Common myeloid progenitor, CD34-positive (primary cell): Measurements from ENCODE around the gene HTR3D.
"Not testable (repeated sequence)": the region's sequence is repeated elsewhere in the genome, so short reads cannot be mapped to it uniquely, and the experiment has no call there.

Experiments used
- CTCF ChIA-PET: fragments of 350-600 bp; sonication (Branson Sonifier 250); formaldehyde crosslinking; loops from one replicate; lab custom pipeline; 2021; ENCODE audit warnings: antibody characterized with exemption; lab: Charles Lee
- POLR2A ChIA-PET: fragments of 350-600 bp; sonication (Branson Sonifier 250); formaldehyde crosslinking; loops from one replicate; lab custom pipeline; 2021; ENCODE audit warnings: antibody characterized with exemption; lab: Charles Lee
- DNase-seq, 3 donors: peaks; one replicate each; pipeline versions ENCODE4 v3.0.0 to v3.0.0-alpha.2; 2013
- H3K27ac ChIP-seq, 2 experiments: 1 replicate in 1 of 2; 2 replicates in 1 of 2; pipeline ENCODE4 v1.7.0; 2013; ENCODE audit warnings: inconsistent platforms in 2 of 2, low read length in 2 of 2, mild to moderate bottlenecking in 2 of 2, low read depth in 1 of 2, moderate library complexity in 1 of 2; ENCODE audit not compliant: severe bottlenecking in 2 of 2, insufficient read depth in 1 of 2, poor library complexity in 1 of 2
- H3K27me3 ChIP-seq, 5 experiments: replicated peaks in 2 of 5; 1 replicate in 3 of 5; 2 replicates in 2 of 5; pipeline versions ENCODE4 v1.6.1 to v1.7.0; 2013; ENCODE audit warnings: low read length in 4 of 5, mild to moderate bottlenecking in 2 of 5, moderate library complexity in 2 of 5, inconsistent platforms in 1 of 5; ENCODE audit not compliant: insufficient read depth in 5 of 5, control insufficient read depth in 4 of 5
- H3K36me3 ChIP-seq, 4 experiments: 1 replicate in 2 of 4; 2 replicates in 2 of 4; pipeline versions ENCODE4 v1.6.1 to v1.7.0; 2013; ENCODE audit warnings: low read length in 3 of 4, control low read depth in 1 of 4, mild to moderate bottlenecking in 1 of 4; ENCODE audit not compliant: control insufficient read depth in 4 of 4, insufficient read depth in 4 of 4
- H3K4me1 ChIP-seq, 4 experiments: 1 replicate in 3 of 4; 2 replicates in 1 of 4; pipeline versions ENCODE4 v1.6.1 to v1.7.1; 2013; ENCODE audit warnings: low read length in 3 of 4, mild to moderate bottlenecking in 3 of 4, control low read depth in 1 of 4, inconsistent platforms in 1 of 4, moderate library complexity in 1 of 4; ENCODE audit not compliant: control insufficient read depth in 4 of 4, insufficient read depth in 4 of 4; ENCODE audit errors: control extremely low read depth in 1 of 4
- H3K4me3 ChIP-seq, 7 experiments: 1 replicate in 4 of 7; 2 replicates in 3 of 7; pipeline versions ENCODE4 v1.5.1 to v1.7.0; 2013; ENCODE audit warnings: mild to moderate bottlenecking in 7 of 7, low read length in 6 of 7, moderate library complexity in 6 of 7, inconsistent platforms in 2 of 7, low read depth in 2 of 7, control low read depth in 1 of 7; ENCODE audit not compliant: insufficient read depth in 4 of 7, control insufficient read depth in 1 of 7; ENCODE audit errors: extremely low read depth in 1 of 7
- H3K9me3 ChIP-seq, 5 experiments: 1 replicate in 4 of 5; 2 replicates in 1 of 5; pipeline versions ENCODE4 v1.6.1 to v1.7.1; 2013; ENCODE audit warnings: low read length in 4 of 5, mild to moderate bottlenecking in 2 of 5, inconsistent platforms in 1 of 5, low read depth in 1 of 5, moderate library complexity in 1 of 5; ENCODE audit not compliant: control insufficient read depth in 4 of 5, insufficient read depth in 2 of 5; ENCODE audit errors: control extremely low read depth in 1 of 5
- WGBS: methylation state at CpG from one replicate; pipeline ENCODE4 v1.1.5; 2013; ENCODE audit not compliant: insufficient coverage; 5-methylcytosine and 5-hydroxymethylcytosine counted together

The HTR3D gene

GRCh38 chr3:184005941-184006507 is 25.5 kb upstream of the HTR3D start:
- CTCF ChIA-PET: interaction anchor here (0.6 to 3.1 kb wide), 7 partner anchors 10 to 128 kb away, joined by 3 to 13 read pairs (median 4); partner anchors contain the start of gene ABCC5
- H3K4me3 ChIP-seq: peak overlapping the region in 4 of 7 experiments; percentile 22 to 67 (median 52)
- H3K36me3 ChIP-seq: peaks cover 2 to 7% (median 4%) of the 10 kb centered on the region in 4 experiments
- peak overlapping the region in 1 of 2 experiments; percentile 6 for H3K27ac ChIP-seq
- peaks cover 8 to 20% (median 15%) of the 10 kb centered on the region in 4 experiments for H3K4me1 ChIP-seq
- H3K9me3 ChIP-seq: no peaks in the 10 kb centered on the region
- no peaks in the 10 kb centered on the region for H3K27me3 ChIP-seq
- 0% methylated on average over 6 of the region's 11 CpGs for WGBS
- POLR2A ChIA-PET: interaction anchor here (0.5 kb wide), 1 partner anchor 13 kb away, joined by 3 read pairs; no protein-coding TSS in a partner anchor
- DNase-seq: peak; percentile 76 to 95 (median 90)

DNA sequence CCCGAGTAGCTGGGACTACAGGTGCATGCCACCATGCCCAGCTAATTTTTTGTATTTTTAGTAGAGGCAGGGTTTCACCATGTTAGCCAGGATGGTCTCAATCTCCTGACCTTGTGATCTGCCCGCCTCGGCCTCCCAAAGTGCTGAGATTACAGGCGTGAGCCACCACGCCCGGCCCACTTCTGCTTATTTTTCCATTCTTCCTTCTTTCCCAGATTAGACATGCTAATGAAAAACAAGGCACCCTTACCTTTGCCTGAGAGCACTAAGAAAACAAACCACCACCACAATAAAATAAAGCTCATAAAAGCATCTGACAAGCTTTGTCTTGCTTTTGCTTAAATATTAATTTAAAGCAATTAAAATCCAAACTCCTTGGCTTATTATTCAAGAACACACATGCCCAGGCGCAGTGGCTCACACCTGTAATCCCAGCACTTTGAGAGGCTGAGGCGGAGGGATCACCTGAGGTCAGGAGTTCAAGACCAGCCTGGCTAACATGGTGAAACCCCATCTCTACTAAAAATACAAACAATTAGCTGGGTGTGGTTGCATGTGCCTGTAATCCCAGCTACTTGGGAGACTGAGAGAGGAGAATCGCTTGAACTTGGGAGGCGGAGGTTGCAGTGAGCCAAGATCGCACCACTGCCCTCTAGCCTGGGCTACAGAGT is 24.3 kb upstream of the HTR3D start:
- CTCF ChIA-PET: interaction anchor here (0.6 to 3.1 kb wide), 12 partner anchors 8 to 243 kb away, joined by 3 to 13 read pairs (median 4); partner anchors contain the start of genes ABCC5 and EEF1AKMT4
- DNase-seq: not testable (repeated sequence)
- 83% methylated on average over 6 of the region's 11 CpGs for WGBS

DNA sequence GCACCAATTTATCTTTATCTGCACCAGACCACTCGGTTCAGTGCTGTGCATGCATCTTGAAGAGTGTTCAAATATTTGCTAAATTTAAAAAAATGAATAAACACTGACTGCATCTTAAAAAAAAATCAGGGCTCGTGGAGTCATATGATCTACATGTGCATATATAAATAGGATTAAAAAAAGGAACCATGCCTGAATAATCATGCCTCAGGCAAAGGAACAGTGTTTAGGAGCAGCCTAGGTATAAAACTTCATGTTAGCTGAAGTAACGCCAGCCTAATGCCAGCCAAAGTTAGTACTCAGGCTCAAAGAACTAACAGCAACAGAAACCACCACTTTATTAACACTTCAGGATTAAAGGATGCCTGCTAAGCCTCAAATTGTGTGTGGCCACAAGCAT is 23.4 kb upstream of the HTR3D start:
- H3K4me3 ChIP-seq: no peak overlapping the region
- POLR2A ChIA-PET: interaction anchor here (0.5 kb wide), 1 partner anchor 358 kb away, joined by 6 read pairs; no protein-coding TSS in a partner anchor
- no peak for DNase-seq
- no peak overlapping the region for H3K27ac ChIP-seq
- H3K4me1 ChIP-seq: peaks cover 8 to 20% (median 15%) of the 10 kb centered on the region in 4 experiments
- H3K9me3 ChIP-seq: no peaks in the 10 kb centered on the region
- no peaks in the 10 kb centered on the region for H3K27me3 ChIP-seq
- WGBS: 100% methylated on average over 1 of the region's 3 CpGs
- CTCF ChIA-PET: interaction anchor here (1.0 to 3.1 kb wide), 5 partner anchors 7 to 242 kb away, joined by 3 to 13 read pairs (median 5); partner anchors contain the start of genes ABCC5 and EEF1AKMT4
- peaks cover 5 to 16% (median 10%) of the 10 kb centered on the region in 4 experiments for H3K36me3 ChIP-seq

More for the DNA sequence above, 24.3 kb upstream of the HTR3D start:
- not testable (repeated sequence) for H3K27ac ChIP-seq, H3K27me3 ChIP-seq, H3K4me3 ChIP-seq, H3K9me3 ChIP-seq
- Histone ChIP-seq H3K4me1 (peaks cover 8 to 20% (median 15%) of the 10 kb centered on the region in 4 experiments), H3K36me3 (peaks cover 5 to 13% (median 9%) of the 10 kb centered on the region in 4 experiments)
- POLR2A ChIA-PET: interaction anchor here (0.6 kb wide), 1 partner anchor 318 kb away, joined by 3 read pairs; no protein-coding TSS in a partner anchor

DNA sequence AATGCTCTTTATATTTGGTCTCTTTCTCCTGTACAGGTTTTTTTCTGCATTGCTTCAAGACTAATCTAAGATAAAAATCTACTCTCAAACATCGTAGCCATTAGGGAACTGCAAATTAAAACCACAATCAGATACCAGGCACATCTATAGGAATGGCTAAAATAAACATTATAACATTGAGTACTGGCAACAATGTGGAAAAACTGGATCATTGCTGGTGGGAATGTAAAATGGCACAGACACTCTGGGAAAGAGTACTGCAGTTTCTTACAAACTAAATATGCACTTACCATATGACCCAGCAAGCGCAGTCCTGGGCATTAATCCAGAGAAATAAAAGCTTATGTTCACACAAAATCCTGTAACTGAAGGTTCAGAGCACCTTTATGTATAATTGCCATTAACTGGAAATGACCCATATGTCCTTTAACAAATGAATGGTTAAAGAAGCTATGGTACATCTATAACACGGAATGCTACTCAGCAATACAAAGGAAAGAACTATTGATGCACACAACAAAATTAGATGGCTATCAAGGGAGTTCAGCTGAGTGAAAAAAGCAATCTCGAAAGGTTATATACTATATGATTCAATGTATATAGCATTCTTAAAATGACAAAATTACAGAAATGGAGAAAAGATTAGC is 20.2 kb upstream of the HTR3D start:
- Histone ChIP-seq H3K27ac (no peak overlapping the region), H3K4me3 (no peak overlapping the region), H3K27me3 (no peaks in the 10 kb centered on the region), H3K4me1 (peaks cover under 1 to 5% (median 4%) of the 10 kb centered on the region in 4 experiments), H3K36me3 (peaks cover 5 to 19% (median 15%) of the 10 kb centered on the region in 4 experiments), H3K9me3 (no peaks in the 10 kb centered on the region)
- POLR2A ChIA-PET: no interaction called here
- no CpG with 5 or more reads among the region's 4 CpGs for WGBS
- CTCF ChIA-PET: interaction anchor here (0.6 kb wide), 1 partner anchor 450 kb away, joined by 3 read pairs; no protein-coding TSS in a partner anchor
- DNase-seq: no peak

GRCh38 chr3:184011937-184012889 is 19.3 kb upstream of the HTR3D start:
- WGBS: 93% methylated on average over 2 of the region's 6 CpGs
- DNase-seq: no peak
- Histone ChIP-seq H3K36me3 (peaks cover 5 to 19% (median 15%) of the 10 kb centered on the region in 4 experiments), H3K27me3 (peaks cover 0 to 1% (median 0%) of the 10 kb centered on the region in 5 experiments), H3K9me3 (no peaks in the 10 kb centered on the region), H3K4me1 (peaks cover 0 to 7% (median 7%) of the 10 kb centered on the region in 4 experiments), H3K4me3 (no peak overlapping the region), H3K27ac (no peak overlapping the region)
- CTCF ChIA-PET: interaction anchor here (0.6 kb wide), 1 partner anchor 451 kb away, joined by 3 read pairs; no protein-coding TSS in a partner anchor
- POLR2A ChIA-PET: no interaction called here
